ENCODE results near the gene CRYBB1. TPM values are rescaled to one million over a fixed set of nuclear protein-coding genes. Genes with fewer than 3 reads are reported as not detected.

The CRYBB1 gene
- polyA plus RNA-seq, 3 donors: 0.33 to 1.6 (median 0.78) TPM

GRCh38 chr22:26665813-26666231 is 48.0 kb upstream of the CRYBB1 start:
- H3K9ac ChIP-seq (ENCODE audit: insufficient read depth, low read length, poor library complexity, severe bottlenecking): no peak overlapping the region
- DNase-seq: no peak
- WGBS (ENCODE audit: insufficient coverage): 87% methylated on average over 2 of the region's 4 CpGs
- Mint-ChIP-seq H3K27me3 (ENCODE audit: low read depth in 3 of 3) (peaks cover 0 to 10% (median 0%) of the 10 kb centered on the region in 3 donors), H3K4me1 (peaks cover 10% of the 10 kb centered on the region), H3K4me3 (no peak overlapping the region), H3K9me3 (no peaks in the 10 kb centered on the region), H3K27ac (no peak overlapping the region), H3K36me3 (no peaks in the 10 kb centered on the region)
- intact Hi-C loops (cut with micrococcal nuclease): no loop called here
- TF ChIP-seq CTCF (IDR thresholded peaks at IDR 0.05): no peak
- H3K9me3 ChIP-seq (replicated peaks in 1 of 2; ENCODE audit: control insufficient read depth in 1 of 2, insufficient read depth in 1 of 2, low read length in 2 of 2): no peaks in the 10 kb centered on the region
- H2AFZ ChIP-seq (ENCODE audit: insufficient read depth, low read depth, low read length, poor library complexity, severe bottlenecking): no peak overlapping the region
- peaks cover under 1 to 3% of the 10 kb centered on the region in 2 donors for H3K4me1 ChIP-seq (ENCODE audit: control insufficient read depth in 1 of 2, insufficient read depth in 2 of 2, low read length in 2 of 2)
- H3K27ac ChIP-seq (ENCODE audit: low read depth in 1 of 2, low read length in 2 of 2): no peak overlapping the region
- H4K20me1 ChIP-seq (ENCODE audit: insufficient read depth, low read length): no peaks in the 10 kb centered on the region
- H3K4me3 ChIP-seq (replicated peaks in 1 of 3; ENCODE audit: low read depth in 2 of 3, low read length in 3 of 3): no peak overlapping the region
- no peaks in the 10 kb centered on the region for H3K27me3 ChIP-seq (ENCODE audit: control insufficient read depth in 2 of 2, insufficient read depth in 2 of 2, low read length in 2 of 2)
- H3K79me2 ChIP-seq (ENCODE audit: insufficient read depth, low read length): no peaks in the 10 kb centered on the region
- no peak overlapping the region for H3K4me2 ChIP-seq (replicated peaks; ENCODE audit: extremely low read depth, low read length, poor library complexity, severe bottlenecking)
- no peaks in the 10 kb centered on the region for H3K36me3 ChIP-seq (replicated peaks in 1 of 2; ENCODE audit: control insufficient read depth in 1 of 2, insufficient read depth in 2 of 2, low read length in 2 of 2)

- WGBS (ENCODE audit: insufficient coverage): 89% methylated on average over 4 of the region's 9 CpGs
- no peaks in the 10 kb centered on the region for H4K20me1 ChIP-seq (ENCODE audit: insufficient read depth, low read length)
- Mint-ChIP-seq H3K27ac (peak overlapping the region in 1 of 7 donors; percentile 41), H3K9me3 (peaks cover 0 to 3% (median 0%) of the 10 kb centered on the region in 7 donors), H3K4me1 (peaks cover 23% of the 10 kb centered on the region), H3K27me3 (ENCODE audit: low read depth in 3 of 3) (peaks cover 5 to 20% (median 10%) of the 10 kb centered on the region in 3 donors), H3K36me3 (no peaks in the 10 kb centered on the region), H3K4me3 (no peak overlapping the region)
- H3K9ac ChIP-seq (ENCODE audit: insufficient read depth, low read length, poor library complexity, severe bottlenecking): no peak overlapping the region
- no peak overlapping the region for H3K27ac ChIP-seq (ENCODE audit: low read depth in 1 of 2, low read length in 2 of 2)
- H3K27me3 ChIP-seq (ENCODE audit: control insufficient read depth in 2 of 2, insufficient read depth in 2 of 2, low read length in 2 of 2): peaks cover 1 to 3% of the 10 kb centered on the region in 2 donors
- H2AFZ ChIP-seq (ENCODE audit: insufficient read depth, low read depth, low read length, poor library complexity, severe bottlenecking): no peak overlapping the region
- H3K79me2 ChIP-seq (ENCODE audit: insufficient read depth, low read length): no peaks in the 10 kb centered on the region
- H3K36me3 ChIP-seq (replicated peaks in 1 of 2; ENCODE audit: control insufficient read depth in 1 of 2, insufficient read depth in 2 of 2, low read length in 2 of 2): no peaks in the 10 kb centered on the region
- intact Hi-C loops (cut with micrococcal nuclease): no loop called here
- no peak overlapping the region for H3K4me2 ChIP-seq (replicated peaks; ENCODE audit: extremely low read depth, low read length, poor library complexity, severe bottlenecking)
- H3K4me1 ChIP-seq (ENCODE audit: control insufficient read depth in 1 of 2, insufficient read depth in 2 of 2, low read length in 2 of 2): peaks cover 10 to 17% of the 10 kb centered on the region in 2 donors
- H3K4me3 ChIP-seq (replicated peaks in 1 of 3; ENCODE audit: low read depth in 2 of 3, low read length in 3 of 3): no peak overlapping the region
- TF ChIP-seq CTCF (IDR thresholded peaks at IDR 0.05): no peak
- DNase-seq: no peak
- H3K9me3 ChIP-seq (replicated peaks in 1 of 2; ENCODE audit: control insufficient read depth in 1 of 2, insufficient read depth in 1 of 2, low read length in 2 of 2): no peaks in the 10 kb centered on the region
These were observed 45.6 kb upstream of the CRYBB1 start for GRCh38 chr22:26663374-26663923.

Measured in CD14-positive monocyte (primary cell).